ENCODE data around the gene SH3BGR.

SH3BGR gene

DNA sequence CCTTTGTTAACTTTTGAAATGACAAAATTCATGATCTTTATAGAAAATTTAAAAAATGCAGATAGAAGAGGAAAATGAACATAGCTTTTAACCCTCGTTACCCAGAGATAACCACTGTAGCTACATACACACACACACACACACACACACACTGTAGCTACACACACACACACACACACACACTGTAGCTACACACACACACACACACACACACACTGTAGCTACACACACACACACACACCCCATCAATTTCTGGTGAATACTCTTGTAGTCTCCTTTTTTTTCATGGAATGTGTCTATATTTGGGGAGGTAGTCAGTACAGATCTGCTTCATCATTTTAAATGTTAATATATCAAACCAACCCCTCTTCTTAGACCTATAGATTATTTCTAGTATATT, 58.5 kb downstream of the SH3BGR start:
- in situ Hi-C loops (cut with HindIII; ENCODE audit: low sequenced_read_pairs) = loop anchor here (10.0 kb wide), 1 partner anchor 195 kb away; no protein-coding TSS in a partner anchor

DNA sequence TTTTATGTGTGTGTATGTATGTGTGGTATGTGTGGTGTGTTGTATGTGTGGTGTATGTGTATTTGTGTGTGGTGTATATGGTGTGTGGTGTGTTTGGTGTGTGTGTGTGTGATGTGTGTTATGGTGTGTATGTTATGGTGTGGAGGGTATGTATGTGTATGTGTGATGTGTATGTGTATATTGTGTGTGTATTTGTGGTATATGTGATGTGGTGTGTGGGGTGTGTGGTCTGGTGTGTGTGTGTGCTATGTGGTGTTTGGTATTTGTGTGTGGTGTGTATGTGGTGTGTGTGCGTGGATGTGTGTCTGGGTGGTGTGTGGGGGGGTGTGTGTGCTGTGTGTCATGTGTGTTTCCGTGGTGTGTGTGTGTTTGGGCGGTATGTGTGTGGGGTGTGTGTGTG, 59.3 kb downstream of the SH3BGR start:
- in situ Hi-C loops (cut with HindIII; ENCODE audit: low sequenced_read_pairs) = loop anchor here (10.0 kb wide), 1 partner anchor 194 kb away; no protein-coding TSS in a partner anchor

DNA sequence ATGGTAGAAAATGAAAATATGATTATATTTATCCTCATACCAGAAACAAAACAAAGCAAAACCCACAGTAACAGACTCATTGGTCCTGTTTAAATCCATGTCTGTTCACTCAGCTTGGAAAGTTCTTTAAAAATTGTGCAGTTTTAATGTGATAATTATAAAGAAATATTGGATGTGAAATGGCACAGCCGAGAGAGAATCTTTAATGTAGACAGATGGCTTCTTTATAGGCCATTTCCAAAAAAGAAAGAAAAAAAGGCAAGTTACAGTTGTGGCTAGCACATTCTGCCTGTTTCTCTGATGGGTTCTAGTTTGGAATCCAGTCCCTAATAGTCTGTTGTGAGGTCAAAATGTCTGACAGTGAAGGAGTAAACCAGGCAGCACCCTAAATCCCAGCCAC, 62.0 kb downstream of the SH3BGR start:
- in situ Hi-C loops (cut with HindIII; ENCODE audit: low sequenced_read_pairs) = loop anchor here (10.0 kb wide), 1 partner anchor 191 kb away; no protein-coding TSS in a partner anchor

DNA sequence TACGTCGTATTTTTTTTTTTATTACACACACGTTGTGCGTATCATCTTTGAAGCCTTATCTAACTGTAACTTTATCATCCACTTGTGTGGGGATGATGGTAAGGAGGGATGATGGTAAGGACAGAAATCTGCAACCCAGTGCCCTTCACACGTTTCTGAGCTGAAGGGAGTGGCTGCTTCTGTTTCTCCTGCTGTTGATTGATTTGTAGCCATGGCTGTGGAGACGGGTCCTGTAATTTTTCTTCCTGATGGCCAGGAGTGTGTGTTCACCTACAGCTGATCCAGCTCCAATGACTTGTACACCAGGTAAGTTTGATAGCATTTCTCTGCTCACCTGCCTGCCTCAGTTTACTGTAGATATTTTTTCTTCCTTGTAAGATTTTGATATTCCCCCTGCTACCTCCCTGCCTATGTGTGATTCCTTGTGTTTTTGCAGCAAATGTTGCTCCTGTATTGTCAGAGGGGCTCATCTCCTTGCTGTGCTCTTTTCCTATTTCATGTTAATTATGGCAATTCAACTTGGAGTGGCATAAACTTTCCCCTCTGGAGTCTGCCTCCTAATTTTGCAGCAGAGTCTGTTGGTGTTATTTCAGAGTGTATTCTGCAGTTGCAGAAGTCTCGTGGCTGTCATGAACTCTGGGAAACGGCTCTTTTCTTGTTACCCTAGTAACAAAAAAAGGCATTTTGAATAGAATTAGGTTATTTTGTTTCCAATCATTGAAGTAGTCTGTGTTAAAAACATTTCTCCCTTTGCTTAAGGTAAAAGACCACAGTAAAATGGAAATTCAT, 64.1 kb downstream of the SH3BGR start:
- in situ Hi-C loops (cut with HindIII; ENCODE audit: low sequenced_read_pairs) = loop anchor here (10.0 kb wide), 1 partner anchor 189 kb away; no protein-coding TSS in a partner anchor

DNA sequence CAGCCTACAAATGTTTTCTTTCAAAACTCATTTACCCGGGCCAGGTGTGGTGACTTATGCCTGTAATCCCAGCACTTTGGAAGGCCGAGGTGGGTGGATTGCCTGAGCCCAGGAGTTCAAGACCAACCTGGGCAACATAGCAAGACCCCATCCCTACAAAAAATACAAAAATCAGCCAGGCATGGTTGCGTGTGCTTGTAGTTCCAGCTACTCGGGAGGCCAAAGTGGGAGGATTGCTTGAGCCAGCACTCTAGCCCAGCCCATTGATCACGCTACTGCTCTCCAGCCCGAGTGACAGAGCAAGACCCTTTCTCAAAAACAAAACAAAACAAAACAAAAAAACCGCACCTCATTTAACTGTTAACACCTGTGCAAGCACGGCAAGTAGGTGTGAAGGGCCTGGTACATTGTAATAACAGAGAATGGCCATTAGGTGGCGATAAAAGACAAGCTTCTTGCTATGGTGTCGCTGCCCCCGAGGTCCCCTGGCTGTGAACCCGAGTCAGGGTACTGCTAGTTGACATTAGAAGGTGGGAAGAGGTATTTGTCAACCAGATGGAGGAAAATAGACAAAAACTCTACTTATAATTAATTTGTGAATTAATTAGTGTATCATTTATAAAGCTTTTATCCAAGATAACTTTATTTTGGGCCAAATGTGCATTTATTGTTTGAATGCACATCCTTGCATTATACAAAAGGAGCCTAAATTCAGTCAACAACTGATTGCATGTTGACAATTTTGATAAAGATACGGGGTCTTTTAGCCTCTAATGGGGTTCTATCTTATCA, 66.5 kb downstream of the SH3BGR start:
- in situ Hi-C loops (cut with HindIII; ENCODE audit: low sequenced_read_pairs) = loop anchor here (10.0 kb wide), 1 partner anchor 187 kb away; no protein-coding TSS in a partner anchor

DNA sequence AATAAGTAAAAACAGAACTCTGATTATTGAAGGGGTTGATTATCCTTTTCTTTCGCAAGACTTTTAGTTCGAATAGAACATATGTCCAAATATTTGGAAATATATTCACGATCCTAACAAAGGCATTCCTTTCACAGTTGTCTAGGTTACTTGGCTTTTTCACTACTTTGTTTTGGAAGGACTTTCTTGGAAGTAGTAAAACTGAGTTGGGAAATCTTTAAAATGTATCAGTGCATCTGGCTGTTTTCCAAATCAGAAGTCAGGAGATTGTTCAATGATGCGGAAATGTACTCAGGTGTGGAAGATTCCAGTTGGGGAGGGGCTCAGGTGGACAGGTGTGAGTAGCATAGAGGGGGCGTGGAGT, 67.1 kb downstream of the SH3BGR start:
- in situ Hi-C loops (cut with HindIII; ENCODE audit: low sequenced_read_pairs) = loop anchor here (10.0 kb wide), 1 partner anchor 186 kb away; no protein-coding TSS in a partner anchor

DNA sequence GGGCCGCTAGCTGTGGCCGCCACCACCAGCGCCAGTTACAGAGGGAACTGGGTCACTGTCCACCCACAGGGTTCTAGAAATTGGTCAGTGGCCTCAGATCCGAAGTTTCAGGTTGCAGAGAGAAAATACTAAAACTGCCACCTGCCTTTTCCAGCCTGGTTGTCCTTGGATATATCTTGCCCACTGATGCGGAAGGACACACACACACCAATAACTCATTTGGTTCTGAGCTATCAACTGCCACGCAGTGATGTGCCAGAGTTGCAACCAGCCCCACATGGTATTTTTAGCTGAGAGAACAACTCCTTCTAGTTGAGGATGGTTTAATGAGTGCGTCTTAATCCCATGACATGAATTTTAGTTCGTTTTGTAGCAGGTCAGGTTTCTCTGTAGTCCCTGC, 68.1 kb downstream of the SH3BGR start:
- in situ Hi-C loops (cut with HindIII; ENCODE audit: low sequenced_read_pairs) = loop anchor here (10.0 kb wide), 1 partner anchor 185 kb away; no protein-coding TSS in a partner anchor

DNA sequence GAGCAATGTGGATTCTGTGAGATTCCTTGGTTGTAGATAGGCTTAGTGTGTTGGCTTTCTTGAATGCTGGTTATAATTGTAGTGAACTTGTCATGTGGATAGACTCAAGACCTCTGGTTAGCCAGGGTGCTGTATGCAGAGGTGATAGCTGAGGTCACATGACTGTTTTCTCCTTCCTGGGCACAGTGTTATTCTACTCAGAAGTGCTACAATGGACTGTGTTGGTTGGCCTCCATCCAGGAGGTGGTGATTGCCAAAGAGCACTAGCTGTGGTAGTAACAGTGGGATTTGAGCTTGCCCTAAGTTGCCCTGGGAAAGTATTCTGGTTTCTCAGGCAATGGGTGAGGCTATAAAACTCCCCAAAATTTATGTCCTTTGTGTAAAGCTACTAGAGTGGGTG, 71.6 kb downstream of the SH3BGR start:
- in situ Hi-C loops (cut with HindIII; ENCODE audit: low sequenced_read_pairs) = no loop called here

DNA sequence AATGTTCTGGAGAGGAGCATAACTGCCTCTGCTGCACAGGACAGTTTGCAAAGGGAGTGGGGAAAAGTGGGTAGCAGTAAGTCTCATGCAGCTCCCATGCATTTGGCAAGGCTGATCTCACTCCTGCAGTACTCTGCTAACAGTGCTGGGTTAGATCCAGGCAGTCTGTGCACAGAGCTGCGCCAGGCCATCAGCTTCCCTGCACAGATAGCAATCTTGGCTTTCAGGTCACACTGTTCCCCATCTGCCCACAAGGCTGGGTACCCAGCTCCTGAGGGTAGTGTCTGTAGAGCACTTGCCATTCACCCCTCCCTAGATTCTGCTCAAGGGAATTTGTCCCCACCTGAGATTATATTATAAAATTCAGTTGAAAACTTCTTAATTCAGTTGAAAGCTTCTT, 72.1 kb downstream of the SH3BGR start:
- in situ Hi-C loops (cut with HindIII; ENCODE audit: low sequenced_read_pairs) = no loop called here

DNA sequence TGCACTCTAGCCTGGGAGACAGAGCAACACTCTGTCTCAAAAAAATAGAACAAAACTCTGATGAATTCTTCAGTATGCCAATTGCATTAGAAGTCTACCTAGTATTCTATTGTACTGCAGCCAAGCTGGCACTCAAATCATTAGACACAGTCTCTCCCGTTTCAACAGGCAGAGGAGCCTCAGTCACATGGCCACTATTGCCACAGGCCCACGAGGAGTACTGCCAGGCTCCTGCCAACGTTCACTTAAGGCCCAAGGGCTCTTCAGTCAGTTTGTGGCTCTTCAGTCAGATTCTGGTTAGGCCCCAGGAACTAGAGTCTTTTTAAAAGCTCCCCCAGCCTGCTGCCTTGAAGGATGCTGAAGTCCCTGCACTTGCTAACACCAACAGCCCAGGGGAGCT, 73.4 kb downstream of the SH3BGR start:
- in situ Hi-C loops (cut with HindIII; ENCODE audit: low sequenced_read_pairs) = no loop called here

DNA sequence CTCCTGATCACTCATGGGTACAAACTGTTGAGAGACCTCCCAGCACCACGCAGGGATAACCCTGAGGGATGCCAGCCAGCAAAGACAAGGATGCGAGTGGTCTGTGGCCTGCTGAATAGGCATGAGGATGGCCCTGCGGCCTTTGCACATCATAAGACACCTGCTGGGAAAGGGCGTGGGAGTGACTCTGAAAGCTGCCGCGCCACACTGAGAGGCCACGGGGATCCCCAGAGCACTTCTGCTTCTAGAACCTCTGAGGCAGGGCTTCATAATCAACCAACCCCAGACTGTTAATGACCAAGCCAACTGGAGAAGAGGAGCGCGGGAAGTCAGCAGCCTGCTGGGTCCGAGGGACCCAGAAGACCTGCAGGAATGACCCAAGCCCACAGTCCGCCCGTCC, 73.8 kb downstream of the SH3BGR start:
- in situ Hi-C loops (cut with HindIII; ENCODE audit: low sequenced_read_pairs) = no loop called here

DNA sequence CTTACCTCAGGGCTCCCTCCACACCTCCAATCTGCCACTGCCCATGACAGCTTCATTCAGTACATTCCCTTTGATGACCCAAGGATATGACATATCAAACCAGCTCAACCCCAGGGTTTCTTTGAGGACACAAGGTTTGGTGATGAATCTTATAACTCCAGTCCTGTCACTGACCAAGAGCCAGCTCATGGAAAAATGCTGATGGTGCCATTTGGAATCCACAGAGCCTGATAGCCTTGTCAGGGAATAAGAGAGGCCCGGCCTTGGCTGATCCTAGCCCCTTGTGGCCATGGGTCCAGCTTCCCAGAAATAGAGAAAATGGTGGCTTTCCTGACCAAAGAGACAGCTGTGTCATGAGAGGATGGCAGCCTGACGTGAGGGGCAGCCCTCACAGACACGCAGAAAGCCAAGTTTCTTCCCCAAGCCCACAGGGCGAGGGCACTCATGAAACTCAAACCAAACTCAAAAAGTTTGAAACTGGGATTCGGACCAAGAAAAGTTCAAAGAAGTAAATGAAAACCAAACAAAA, 75.4 kb downstream of the SH3BGR start:
- in situ Hi-C loops (cut with HindIII; ENCODE audit: low sequenced_read_pairs) = no loop called here

DNA sequence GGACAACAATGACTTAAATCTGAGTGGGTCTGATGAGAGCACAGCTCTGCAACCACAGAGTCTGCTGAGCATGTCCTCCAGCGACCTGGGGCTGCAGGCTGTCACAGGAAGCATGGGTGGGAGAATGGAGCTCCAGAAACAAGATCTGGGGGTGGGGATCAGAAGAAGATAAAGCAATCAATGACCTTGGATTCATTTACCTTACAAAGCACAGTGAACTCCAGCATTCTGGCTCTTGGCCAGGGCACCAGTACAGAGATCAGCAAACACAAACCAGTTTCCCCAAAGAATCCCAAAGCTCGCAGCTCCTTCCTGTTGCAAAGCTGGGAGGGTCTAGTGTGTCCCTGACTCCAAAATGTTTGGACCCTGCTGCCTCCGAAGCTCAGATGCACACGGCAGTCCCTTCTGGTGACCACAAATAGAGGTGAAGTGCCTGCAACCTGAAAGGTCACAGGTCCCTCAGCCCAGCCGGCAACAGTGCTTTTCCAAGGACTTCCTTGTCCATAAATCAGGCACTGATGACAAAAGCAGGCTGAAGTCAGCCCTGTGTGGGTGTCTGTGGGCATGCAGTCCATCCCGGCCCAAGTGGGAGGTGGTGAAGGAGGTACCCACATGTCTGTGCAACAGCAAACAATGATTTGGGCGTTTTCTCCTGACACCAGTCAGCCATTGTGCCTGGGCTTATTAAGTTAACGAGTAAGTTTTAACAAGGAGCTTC, 76.1 kb downstream of the SH3BGR start:
- in situ Hi-C loops (cut with HindIII; ENCODE audit: low sequenced_read_pairs) = no loop called here

DNA sequence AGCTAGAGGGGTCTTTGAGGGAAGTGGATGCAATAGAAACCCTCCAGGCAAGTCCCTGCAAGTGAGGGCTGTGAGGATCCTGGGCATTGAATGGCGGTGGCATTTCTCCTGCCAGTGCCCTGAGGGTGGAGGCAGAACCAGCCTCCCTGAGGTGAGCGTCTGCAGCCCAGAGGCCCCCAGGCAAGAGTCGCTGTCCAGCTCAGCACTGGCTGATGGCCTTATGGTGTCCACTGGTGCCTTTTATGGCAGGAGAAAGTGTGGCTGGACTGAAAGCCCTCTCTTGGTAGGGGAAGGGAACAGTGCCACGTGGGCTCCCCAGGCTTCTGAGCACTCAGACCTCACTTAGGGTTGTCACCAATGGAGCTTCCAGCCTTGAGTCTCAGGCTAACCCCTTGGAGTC, 77.3 kb downstream of the SH3BGR start:
- in situ Hi-C loops (cut with HindIII; ENCODE audit: low sequenced_read_pairs) = no loop called here

DNA sequence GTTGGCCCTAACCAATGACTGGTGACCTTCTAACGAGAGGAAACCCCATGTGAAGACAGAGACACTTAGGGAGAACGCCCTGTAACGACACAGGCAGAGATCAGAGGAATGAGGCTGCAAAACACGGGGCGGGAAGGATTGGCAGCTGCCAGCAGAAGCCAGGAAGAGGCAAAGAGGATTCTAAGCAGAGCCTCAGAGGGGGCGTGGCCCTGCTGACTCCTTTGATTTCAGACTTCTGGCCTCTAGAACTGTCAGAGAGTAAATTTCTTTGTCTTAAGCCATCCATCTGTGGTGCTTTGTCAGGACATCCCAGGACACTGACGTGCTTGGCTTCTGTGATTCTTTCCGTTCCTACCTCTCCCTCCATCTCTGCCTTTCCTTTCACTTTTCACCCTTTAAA, 79.3 kb downstream of the SH3BGR start:
- in situ Hi-C loops (cut with HindIII; ENCODE audit: low sequenced_read_pairs) = no loop called here

DNA sequence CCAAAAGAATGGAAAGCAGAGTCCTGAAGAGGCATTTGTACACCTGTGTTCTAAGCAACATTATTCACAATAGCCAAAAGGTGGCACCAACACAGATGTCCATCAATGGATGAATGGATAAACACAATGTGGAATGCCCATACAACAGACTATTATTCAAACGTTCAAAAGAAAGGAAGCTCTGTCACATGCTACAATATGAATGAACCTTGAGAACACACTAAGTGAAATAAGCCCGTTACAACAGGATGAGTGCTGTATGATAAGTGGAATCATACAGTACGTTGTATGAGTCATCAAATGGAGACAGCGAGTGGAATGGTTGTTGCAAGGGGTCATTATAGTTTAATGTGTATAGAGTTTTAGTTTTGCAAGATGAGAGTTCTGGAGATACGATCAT, 80.1 kb downstream of the SH3BGR start:
- in situ Hi-C loops (cut with HindIII; ENCODE audit: low sequenced_read_pairs) = no loop called here

DNA sequence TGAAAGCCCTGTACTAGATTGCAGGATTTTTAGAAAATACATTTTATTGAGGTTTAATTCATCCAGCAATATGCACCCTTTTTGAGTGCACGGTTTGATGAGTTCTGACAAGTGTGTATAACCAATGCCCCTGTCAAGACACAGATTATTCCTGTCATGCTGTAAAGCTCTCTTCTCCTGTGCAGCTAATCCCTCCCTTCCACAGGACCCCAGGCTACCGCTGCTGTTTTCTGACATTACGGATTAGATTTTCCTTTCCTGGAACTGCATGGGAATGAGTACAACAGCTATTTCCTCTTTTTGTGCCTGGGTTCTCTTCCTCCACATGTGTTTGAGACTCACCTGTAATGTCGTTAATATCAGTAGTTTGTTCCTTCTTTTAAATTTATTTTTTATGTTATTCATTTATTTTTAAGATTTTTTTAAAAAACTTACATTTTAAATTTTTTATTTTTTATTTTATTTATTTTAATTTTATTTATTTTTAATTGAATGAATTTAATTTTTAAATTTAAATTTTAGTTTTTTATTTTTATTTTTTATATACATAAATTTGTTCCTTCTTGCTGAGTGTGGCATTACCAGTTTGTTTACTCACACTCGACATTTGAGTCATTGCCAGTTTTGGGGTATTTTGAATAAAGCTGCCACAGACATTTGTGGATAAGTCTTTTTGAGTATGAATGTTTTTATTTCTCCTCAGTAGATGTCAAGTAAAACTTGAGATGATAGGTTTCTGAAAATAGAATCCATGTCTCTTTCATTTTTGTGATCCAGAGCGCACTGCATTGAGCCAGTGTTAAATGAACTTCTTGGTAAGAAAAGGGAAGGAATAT, 82.0 kb downstream of the SH3BGR start:
- in situ Hi-C loops (cut with HindIII; ENCODE audit: low sequenced_read_pairs) = no loop called here

DNA sequence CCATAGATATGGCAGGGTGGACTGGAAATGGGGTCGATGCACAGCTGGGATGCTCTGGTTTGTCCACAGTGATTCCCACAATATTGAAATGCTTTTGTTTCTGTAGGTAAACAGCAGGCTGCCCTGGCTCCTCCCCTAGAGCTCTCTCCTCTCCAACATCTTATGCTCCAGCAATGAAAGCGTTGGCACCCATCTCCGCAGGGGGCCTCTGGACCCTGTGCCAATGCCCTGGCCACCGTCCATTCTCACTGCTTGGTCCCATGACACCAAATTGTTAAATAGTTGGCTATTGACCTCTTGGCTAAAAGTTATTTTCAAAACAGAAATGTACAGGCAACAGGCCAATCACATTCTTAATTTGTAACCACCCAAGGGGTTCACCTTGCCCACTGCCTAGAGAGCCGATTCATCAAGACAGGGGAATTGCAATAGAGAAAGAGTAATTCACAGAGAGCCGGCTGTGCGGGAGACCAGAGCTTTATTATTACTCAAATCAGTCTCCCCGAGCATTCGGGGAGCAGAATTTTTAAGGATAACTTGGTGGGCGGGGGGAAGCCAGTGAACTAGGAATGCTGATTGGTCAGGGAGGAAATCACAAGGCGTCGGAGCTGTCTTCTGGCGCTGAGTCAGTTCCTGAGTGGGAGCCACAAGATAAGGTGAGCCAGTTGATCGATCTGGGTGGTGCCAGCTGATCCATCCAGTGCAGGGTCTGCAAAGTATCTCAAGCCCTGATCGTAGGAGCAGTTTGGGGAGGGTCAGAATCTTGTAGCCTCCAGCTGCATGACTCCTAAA, 84.1 kb downstream of the SH3BGR start:
- in situ Hi-C loops (cut with HindIII; ENCODE audit: low sequenced_read_pairs) = no loop called here

DNA sequence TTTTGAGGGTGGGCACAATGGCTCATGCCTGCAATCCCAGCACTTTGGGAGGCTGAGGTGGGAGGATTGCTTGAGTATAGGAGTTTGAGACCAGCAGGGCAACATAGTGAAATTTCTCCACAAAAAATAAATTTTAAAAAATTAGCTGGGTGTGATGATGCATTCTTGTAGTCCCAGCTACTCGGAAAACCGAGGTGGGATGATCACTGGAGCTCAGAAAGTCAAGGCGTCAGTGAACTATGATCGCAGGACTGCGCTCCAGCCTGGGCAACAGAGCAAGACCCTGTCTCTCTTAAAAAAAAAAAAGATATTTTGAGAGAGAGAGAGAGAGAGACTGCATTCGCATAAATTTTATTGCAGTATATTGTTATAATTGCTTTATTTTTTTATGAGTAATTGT, 85.1 kb downstream of the SH3BGR start:
- in situ Hi-C loops (cut with HindIII; ENCODE audit: low sequenced_read_pairs) = no loop called here

Data from endothelial cell of hepatic sinusoid (primary cell).